ENCODE data around the gene GSTM2.

GSTM2 gene

GRCh38 chr1:109630898-109631512 is 36.9 kb upstream of the GSTM2 start:
- peaks cover 27% of the 10 kb centered on the region for H3K4me1 ChIP-seq (ENCODE audit: control insufficient read depth, insufficient read depth, low read length)
- no peak overlapping the region for H3K9ac ChIP-seq (ENCODE audit: low read length in 2 of 2)
- H3K4me3 ChIP-seq (ENCODE audit: low read length in 2 of 2): no peak overlapping the region
- peaks cover 16 to 34% of the 10 kb centered on the region in 2 donors for H3K36me3 ChIP-seq (ENCODE audit: control insufficient read depth in 2 of 2, insufficient read depth in 2 of 2, low read length in 2 of 2)
- H3K27ac ChIP-seq (ENCODE audit: low read length): peak overlapping the region; percentile 82
- no peaks in the 10 kb centered on the region for H3K27me3 ChIP-seq (ENCODE audit: control insufficient read depth in 1 of 2, insufficient read depth in 2 of 2, low read length in 2 of 2)
- no peaks in the 10 kb centered on the region for H3K9me3 ChIP-seq (ENCODE audit: control insufficient read depth in 2 of 2, low read length in 2 of 2)

GRCh38 chr1:109631513-109632505 is 36.0 kb upstream of the GSTM2 start:
- Histone ChIP-seq H3K36me3 (ENCODE audit: control insufficient read depth in 2 of 2, insufficient read depth in 2 of 2, low read length in 2 of 2) (peaks cover 16 to 28% of the 10 kb centered on the region in 2 donors), H3K4me1 (ENCODE audit: control insufficient read depth, insufficient read depth, low read length) (peaks cover 35% of the 10 kb centered on the region), H3K9ac (ENCODE audit: low read length in 2 of 2) (peak overlapping the region; percentile 5 to 11), H3K27ac (ENCODE audit: low read length) (peak overlapping the region; percentile 82), H3K27me3 (ENCODE audit: control insufficient read depth in 1 of 2, insufficient read depth in 2 of 2, low read length in 2 of 2) (no peaks in the 10 kb centered on the region), H3K9me3 (ENCODE audit: control insufficient read depth in 2 of 2, low read length in 2 of 2) (no peaks in the 10 kb centered on the region), H3K4me3 (ENCODE audit: low read length in 2 of 2) (no peak overlapping the region)

GRCh38 chr1:109632671-109633346 is 35.0 kb upstream of the GSTM2 start:
- peaks cover 36% of the 10 kb centered on the region for H3K4me1 ChIP-seq (ENCODE audit: control insufficient read depth, insufficient read depth, low read length)
- peak overlapping the region; percentile 82 for H3K27ac ChIP-seq (ENCODE audit: low read length)
- H3K9ac ChIP-seq (ENCODE audit: low read length in 2 of 2): peak overlapping the region; percentile 11 to 62
- H3K27me3 ChIP-seq (ENCODE audit: control insufficient read depth in 1 of 2, insufficient read depth in 2 of 2, low read length in 2 of 2): no peaks in the 10 kb centered on the region
- H3K4me3 ChIP-seq (ENCODE audit: low read length in 2 of 2): peak overlapping the region; percentile 7 to 40
- H3K9me3 ChIP-seq (ENCODE audit: control insufficient read depth in 2 of 2, low read length in 2 of 2): no peaks in the 10 kb centered on the region
- peaks cover 15 to 20% of the 10 kb centered on the region in 2 donors for H3K36me3 ChIP-seq (ENCODE audit: control insufficient read depth in 2 of 2, insufficient read depth in 2 of 2, low read length in 2 of 2)

- H3K36me3 ChIP-seq (ENCODE audit: control insufficient read depth in 2 of 2, insufficient read depth in 2 of 2, low read length in 2 of 2): peaks cover 9% of the 10 kb centered on the region in 2 donors
- H3K27me3 ChIP-seq (ENCODE audit: control insufficient read depth in 1 of 2, insufficient read depth in 2 of 2, low read length in 2 of 2): no peaks in the 10 kb centered on the region
- H3K4me1 ChIP-seq (ENCODE audit: control insufficient read depth, insufficient read depth, low read length): peaks cover 36% of the 10 kb centered on the region
- H3K9ac ChIP-seq (ENCODE audit: low read length in 2 of 2): no peak overlapping the region
- no peaks in the 10 kb centered on the region for H3K9me3 ChIP-seq (ENCODE audit: control insufficient read depth in 2 of 2, low read length in 2 of 2)
- H3K27ac ChIP-seq (ENCODE audit: low read length): no peak overlapping the region
- no peak overlapping the region for H3K4me3 ChIP-seq (ENCODE audit: low read length in 2 of 2)
Observed at GRCh38 chr1:109634292-109634691, 33.6 kb upstream of the GSTM2 start.

- Histone ChIP-seq H3K27ac (ENCODE audit: low read length) (no peak overlapping the region), H3K9me3 (ENCODE audit: control insufficient read depth in 2 of 2, low read length in 2 of 2) (no peaks in the 10 kb centered on the region), H3K9ac (ENCODE audit: low read length in 2 of 2) (no peak overlapping the region), H3K4me3 (ENCODE audit: low read length in 2 of 2) (no peak overlapping the region), H3K4me1 (ENCODE audit: control insufficient read depth, insufficient read depth, low read length) (peaks cover 37% of the 10 kb centered on the region), H3K36me3 (ENCODE audit: control insufficient read depth in 2 of 2, insufficient read depth in 2 of 2, low read length in 2 of 2) (peaks cover 5 to 7% of the 10 kb centered on the region in 2 donors), H3K27me3 (ENCODE audit: control insufficient read depth in 1 of 2, insufficient read depth in 2 of 2, low read length in 2 of 2) (no peaks in the 10 kb centered on the region)
Observed at GRCh38 chr1:109634771-109635750, 32.8 kb upstream of the GSTM2 start.

GRCh38 chr1:109635862-109636200 is 32.0 kb upstream of the GSTM2 start:
- Histone ChIP-seq H3K4me3 (ENCODE audit: low read length in 2 of 2) (peak overlapping the region in 1 of 2 donors; percentile 6), H3K36me3 (ENCODE audit: control insufficient read depth in 2 of 2, insufficient read depth in 2 of 2, low read length in 2 of 2) (peaks cover 2 to 4% of the 10 kb centered on the region in 2 donors), H3K9me3 (ENCODE audit: control insufficient read depth in 2 of 2, low read length in 2 of 2) (no peaks in the 10 kb centered on the region), H3K27ac (ENCODE audit: low read length) (no peak overlapping the region), H3K4me1 (ENCODE audit: control insufficient read depth, insufficient read depth, low read length) (peaks cover 38% of the 10 kb centered on the region), H3K9ac (ENCODE audit: low read length in 2 of 2) (no peak overlapping the region), H3K27me3 (ENCODE audit: control insufficient read depth in 1 of 2, insufficient read depth in 2 of 2, low read length in 2 of 2) (no peaks in the 10 kb centered on the region)

- Histone ChIP-seq H3K27me3 (ENCODE audit: control insufficient read depth in 1 of 2, insufficient read depth in 2 of 2, low read length in 2 of 2) (no peaks in the 10 kb centered on the region), H3K9me3 (ENCODE audit: control insufficient read depth in 2 of 2, low read length in 2 of 2) (no peaks in the 10 kb centered on the region), H3K4me1 (ENCODE audit: control insufficient read depth, insufficient read depth, low read length) (peaks cover 35% of the 10 kb centered on the region), H3K27ac (ENCODE audit: low read length) (no peak overlapping the region), H3K4me3 (ENCODE audit: low read length in 2 of 2) (peak overlapping the region; percentile 6 to 29), H3K9ac (ENCODE audit: low read length in 2 of 2) (no peak overlapping the region), H3K36me3 (ENCODE audit: control insufficient read depth in 2 of 2, insufficient read depth in 2 of 2, low read length in 2 of 2) (no peaks in the 10 kb centered on the region)
Observed at GRCh38 chr1:109636201-109636952, 31.5 kb upstream of the GSTM2 start.

- peaks cover 25% of the 10 kb centered on the region for H3K4me1 ChIP-seq (ENCODE audit: control insufficient read depth, insufficient read depth, low read length)
- H3K27ac ChIP-seq (ENCODE audit: low read length): no peak overlapping the region
- H3K4me3 ChIP-seq (ENCODE audit: low read length in 2 of 2): no peak overlapping the region
- no peak overlapping the region for H3K9ac ChIP-seq (ENCODE audit: low read length in 2 of 2)
- no peaks in the 10 kb centered on the region for H3K9me3 ChIP-seq (ENCODE audit: control insufficient read depth in 2 of 2, low read length in 2 of 2)
- no peaks in the 10 kb centered on the region for H3K36me3 ChIP-seq (ENCODE audit: control insufficient read depth in 2 of 2, insufficient read depth in 2 of 2, low read length in 2 of 2)
- no peaks in the 10 kb centered on the region for H3K27me3 ChIP-seq (ENCODE audit: control insufficient read depth in 1 of 2, insufficient read depth in 2 of 2, low read length in 2 of 2)
Observed at GRCh38 chr1:109637446-109637845, 30.4 kb upstream of the GSTM2 start.

- Histone ChIP-seq H3K27me3 (ENCODE audit: control insufficient read depth in 1 of 2, insufficient read depth in 2 of 2, low read length in 2 of 2) (no peaks in the 10 kb centered on the region), H3K4me1 (ENCODE audit: control insufficient read depth, insufficient read depth, low read length) (peaks cover 20% of the 10 kb centered on the region), H3K9ac (ENCODE audit: low read length in 2 of 2) (no peak overlapping the region), H3K9me3 (ENCODE audit: control insufficient read depth in 2 of 2, low read length in 2 of 2) (no peaks in the 10 kb centered on the region), H3K4me3 (ENCODE audit: low read length in 2 of 2) (no peak overlapping the region), H3K36me3 (ENCODE audit: control insufficient read depth in 2 of 2, insufficient read depth in 2 of 2, low read length in 2 of 2) (no peaks in the 10 kb centered on the region), H3K27ac (ENCODE audit: low read length) (no peak overlapping the region)
Observed at GRCh38 chr1:109639063-109639840, 28.6 kb upstream of the GSTM2 start.
